Measurements from ENCODE around the gene ARHGEF39.

- no peak for TF ChIP-seq CTCF (IDR thresholded peaks at IDR 0.05; ENCODE audit: low read length)
- no peak for TF ChIP-seq EZH2 (optimal IDR thresholded peaks at IDR 0.05; ENCODE audit: low read depth, low read length)
Observed at GRCh38 chr9:35711501-35712428, 46.8 kb upstream of the ARHGEF39 start.

Measured in MM.1S (cell line).